Dermis blood vessel endothelial cell (primary cell): ENCODE measurements around the gene PDPN. TPM values are rescaled to one million over a fixed set of nuclear protein-coding genes. Genes with fewer than 3 reads are reported as not detected.
"Not testable (repeated sequence)": the region's sequence is repeated elsewhere in the genome, so short reads cannot be mapped to it uniquely, and the experiment has no call there.

Source experiments
- DNase-seq: peaks from one replicate; pipeline ENCODE4 v3.0.0; 2010
- total RNA-seq: library from RNA; depleted of rRNA; stranded (reverse); fragments of >200 nt; gene quantifications from 2 replicates; pipeline ENCODE4 v1.2.3, GENCODE V29; 2014

PDPN gene, protein sequence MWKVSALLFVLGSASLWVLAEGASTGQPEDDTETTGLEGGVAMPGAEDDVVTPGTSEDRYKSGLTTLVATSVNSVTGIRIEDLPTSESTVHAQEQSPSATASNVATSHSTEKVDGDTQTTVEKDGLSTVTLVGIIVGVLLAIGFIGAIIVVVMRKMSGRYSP
- total RNA-seq, result 65.0 and 88.5 TPM in 2 replicates

DNA sequence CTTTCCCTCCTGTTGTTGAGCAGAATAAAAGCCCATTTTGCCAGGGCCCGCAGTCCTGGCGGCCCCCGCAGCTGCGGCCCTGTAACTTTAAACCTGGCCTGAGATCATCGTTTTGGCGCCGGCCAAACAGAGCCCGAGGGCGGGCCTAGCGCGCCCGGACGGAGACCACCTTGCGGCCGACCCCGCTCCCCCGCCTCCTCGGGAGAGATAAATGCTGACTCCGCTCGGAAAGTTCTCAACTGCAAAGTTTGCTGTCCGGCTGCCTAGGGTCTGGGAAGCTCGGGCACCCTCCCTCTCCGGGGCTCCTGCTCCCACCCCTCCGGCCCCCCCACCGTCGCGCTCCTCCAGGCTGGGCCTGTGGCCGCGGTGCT lies at the start of gene PDPN:
PDPN (plus strand) TSS at position 238 of the 371 bp plus-strand sequence. CDS start 202 bp downstream, outside the sequence.
- no peak for DNase-seq

DNA sequence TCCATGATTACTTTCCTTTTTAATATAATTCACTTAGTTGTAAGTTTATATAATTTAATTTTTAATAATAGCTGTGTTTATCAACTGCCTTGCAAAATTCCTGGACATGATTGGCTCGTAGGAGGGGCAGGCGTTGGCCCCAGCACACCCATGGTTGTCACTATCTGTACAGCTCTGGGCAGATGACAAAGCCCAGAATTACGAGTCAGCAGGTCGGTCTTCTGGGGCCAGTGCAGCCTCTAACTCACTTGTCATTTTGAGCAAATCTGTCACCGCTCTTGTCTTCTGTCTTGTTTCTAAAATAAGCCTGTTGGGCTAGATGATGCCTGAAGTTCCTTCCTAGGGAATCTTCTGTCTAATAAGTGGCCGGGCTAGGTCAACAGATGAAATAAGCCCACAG lies 48.4 kb upstream of the PDPN start:
- no peak for DNase-seq

DNA sequence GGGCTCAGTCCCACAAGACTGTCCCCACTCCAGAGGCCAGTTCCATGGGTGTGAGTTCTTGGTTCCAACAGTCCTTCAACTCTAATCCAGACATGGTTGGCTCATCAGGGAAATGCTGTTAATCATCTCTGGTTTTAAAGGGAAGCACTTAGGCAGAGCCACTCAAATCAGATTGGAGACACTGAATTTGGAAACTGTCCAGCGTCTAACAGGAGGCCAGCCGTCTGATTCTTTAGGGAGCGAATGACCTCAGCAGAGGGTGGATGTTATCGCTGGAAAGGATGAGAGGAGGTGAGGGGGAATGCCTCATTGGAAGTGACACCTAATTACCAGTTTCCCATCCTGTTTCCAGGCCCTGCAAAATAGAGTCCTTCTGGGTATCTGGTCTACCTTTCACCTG lies 47.1 kb upstream of the PDPN start:
- no peak for DNase-seq

DNA sequence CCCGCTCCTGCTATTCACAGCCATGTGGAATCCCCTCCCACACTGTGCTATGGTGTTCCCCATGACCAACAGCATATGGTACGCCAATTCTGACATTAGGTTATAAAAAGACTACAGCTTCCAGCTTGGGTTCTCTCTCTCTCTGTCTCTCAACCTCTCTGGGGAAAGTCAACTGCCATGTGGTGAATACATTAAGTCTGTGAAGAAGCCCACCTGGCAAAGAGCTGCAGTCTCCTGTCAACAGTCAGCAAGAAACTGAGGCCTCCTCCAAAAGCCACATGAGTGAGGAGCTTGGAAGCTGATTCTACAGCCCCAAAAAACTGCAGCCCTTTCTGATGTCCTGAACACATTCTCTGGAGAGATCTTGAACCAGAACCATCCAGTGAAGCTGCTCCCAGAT lies 44.8 kb upstream of the PDPN start:
- DNase-seq, result no peak

DNA sequence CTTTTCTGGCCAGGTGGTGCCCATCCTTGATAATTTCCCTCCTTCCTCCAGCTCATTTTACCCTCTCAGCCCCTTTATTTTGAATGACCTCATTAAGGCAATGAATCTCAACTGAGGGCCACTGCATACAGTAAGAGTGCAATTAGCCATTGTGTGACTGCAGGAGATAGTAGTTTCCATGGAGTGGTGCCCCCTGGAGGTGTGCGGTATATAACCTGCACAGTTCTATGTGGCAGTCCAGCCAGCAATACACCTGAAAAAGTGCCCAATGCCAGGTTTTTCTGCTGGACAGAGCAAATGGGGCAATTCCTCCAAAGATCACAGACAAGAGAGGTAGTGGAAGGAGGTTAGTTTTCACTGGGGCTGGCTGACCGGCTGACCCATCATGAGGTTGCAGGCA lies 43.9 kb upstream of the PDPN start:
- DNase-seq, result no peak

DNA sequence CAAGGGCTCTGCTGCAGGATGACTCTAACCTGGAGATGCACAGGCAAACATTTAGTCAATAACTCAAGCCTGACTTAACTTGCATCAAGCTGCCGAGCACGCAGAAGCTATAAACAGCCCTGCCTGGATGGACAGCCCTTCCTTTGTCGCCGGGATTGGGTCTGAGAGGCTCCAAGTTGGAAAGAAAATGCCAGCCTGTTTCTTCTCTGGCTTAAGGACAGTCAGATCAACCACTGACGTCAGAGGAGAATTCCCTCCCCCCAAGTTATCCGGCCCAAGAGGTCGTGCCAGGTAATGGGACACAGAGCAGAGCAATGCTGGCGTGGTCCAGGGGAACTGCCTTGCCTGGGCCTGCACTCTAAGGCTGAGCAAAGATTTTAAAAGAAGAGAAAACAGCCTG lies 42.8 kb upstream of the PDPN start:
- no peak for DNase-seq

DNA sequence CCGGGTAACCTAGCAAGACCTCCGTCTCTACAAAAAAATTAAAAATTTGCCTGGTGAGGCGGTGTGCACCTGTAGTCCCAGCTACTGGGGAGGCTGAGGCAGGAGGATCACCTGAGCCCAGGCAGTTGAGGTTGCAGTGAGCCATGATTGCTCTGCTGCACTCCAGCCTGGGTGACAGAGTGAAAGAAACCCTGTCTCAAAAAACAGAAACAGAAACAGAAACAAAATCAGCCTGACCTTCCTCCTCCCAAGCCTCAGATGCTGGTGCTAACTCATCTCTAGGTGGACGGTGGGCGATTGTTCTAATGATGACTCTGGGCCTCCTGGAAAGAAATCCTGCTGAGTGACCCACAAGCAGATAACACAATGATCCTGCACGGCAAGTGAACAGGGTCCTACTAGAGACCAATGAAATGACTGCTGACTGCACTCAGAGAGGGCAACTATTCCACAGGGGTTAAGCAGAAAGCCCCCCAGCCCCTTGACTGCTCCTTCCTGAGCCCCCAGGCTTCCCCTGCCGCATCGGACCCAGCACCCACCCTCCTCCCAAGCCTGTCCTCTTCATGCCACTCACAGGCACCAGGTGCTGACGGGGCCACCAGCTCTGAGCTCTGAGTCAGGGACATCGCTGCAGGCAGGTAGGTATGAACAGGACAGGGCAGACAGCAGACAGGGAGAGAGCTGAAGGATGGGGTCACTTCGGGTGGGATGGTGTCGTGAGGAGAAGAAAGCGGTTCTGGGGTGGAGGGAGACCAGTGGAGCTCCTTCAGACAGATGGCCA lies 42.0 kb upstream of the PDPN start:
- DNase-seq, result no peak

DNA sequence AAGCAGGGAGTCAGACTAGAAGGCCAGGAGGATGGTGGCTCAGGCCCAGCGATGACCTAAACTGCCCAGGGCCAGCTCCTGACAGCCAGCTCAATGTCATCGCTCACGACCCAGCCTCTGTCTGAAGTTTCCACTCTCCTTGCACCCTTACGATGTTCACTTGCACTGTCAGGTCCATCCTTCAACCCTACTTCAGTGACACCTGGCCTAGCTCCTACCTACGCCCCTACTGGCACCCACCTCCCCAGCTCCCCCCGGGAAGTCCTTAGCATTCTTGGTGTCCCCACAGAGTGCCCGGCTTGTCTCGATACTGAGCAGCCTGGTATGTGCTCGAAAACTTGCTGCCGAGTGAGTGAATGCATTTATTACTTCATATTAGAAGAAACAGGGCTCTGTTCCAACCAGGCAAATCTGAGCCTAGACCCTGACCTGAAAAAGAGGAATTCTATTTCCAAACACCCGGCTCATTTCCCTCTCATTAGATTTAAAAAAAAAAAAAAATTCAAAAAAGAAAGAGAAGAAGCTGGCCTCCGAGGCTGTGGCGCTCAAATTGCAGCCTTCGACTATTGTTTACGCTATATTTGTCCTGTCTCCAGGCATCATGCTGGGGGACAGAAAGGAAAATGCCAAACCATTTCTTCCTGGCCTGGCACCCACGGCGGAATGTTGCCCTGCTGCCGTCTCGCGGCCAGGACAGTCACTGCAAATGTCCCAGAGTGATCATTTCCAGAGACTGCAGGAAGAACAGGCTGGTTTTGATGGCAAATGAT lies 40.0 kb upstream of the PDPN start:
- no peak for DNase-seq

DNA sequence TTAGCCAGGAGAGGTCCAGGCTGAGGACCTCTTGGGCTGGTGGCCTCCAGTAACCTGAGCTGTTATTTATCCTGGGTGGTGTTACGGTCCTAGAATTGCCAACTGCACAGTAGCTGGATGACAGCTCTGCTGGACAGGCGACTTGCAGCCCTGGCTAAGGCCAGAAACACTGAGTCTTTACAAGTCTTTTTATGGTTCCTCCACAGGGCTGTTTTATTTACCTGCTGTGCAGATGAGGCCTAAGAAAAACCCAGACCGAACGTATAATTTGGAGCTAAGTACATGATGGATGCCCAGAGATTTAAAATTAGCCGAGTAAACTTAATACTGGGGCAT lies 39.4 kb upstream of the PDPN start:
- no peak for DNase-seq

DNA sequence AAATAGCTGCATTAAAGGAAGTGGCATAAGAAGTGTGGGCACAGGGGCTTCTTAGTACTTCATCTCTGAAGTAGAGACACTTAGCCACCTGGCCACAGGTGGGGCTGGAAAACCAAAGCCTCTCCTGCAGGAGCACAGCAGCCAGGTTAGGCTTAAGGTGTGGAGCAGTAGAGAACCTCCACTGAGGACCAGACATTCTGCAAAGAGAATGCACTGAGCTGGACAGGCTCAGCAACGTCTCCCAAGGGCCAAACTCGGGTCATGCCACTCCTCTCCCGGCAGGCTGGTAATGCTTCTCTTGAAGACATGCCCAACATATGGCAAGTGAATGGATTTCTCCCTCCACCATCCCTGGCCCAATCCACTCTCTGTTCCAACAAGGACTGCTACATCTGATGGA lies 36.8 kb upstream of the PDPN start:
- no peak for DNase-seq

DNA sequence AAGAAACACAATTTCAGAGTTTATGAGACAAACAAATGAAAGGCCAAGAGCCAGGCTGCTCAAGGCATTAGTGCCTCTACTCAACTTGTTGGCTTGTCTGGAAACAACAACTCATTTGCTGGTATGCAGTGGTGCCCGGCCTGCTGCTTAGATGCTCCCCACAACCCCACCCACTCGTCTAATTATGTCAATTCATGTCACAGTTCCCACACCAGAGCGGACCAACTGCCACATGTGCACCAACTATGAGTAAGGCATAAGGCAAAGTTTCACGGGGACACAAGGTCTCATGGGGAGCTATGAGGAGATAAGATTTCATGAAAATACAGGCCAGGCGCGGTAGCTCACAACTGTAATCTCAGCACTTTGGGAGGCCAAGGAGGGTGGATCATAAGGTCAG lies 35.4 kb upstream of the PDPN start:
- no peak for DNase-seq

DNA sequence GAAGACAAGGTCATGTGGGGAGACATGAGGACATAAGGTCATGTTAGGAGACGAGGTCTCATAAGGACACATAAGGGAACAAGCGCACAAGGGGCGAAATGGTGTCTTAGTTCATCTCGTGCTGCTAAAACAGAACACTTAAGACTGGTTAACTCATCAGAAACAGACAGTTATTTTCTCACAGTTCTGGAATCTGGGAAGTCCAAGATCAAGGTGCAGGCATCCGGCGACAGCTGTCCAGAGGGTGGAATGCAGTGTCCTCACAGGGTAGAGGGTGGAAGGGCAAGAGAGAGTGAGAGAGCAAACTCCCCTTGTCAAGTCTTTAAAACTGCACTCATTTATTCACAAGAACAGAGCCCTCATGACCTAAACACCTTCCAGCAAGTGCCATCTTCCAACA lies 34.6 kb upstream of the PDPN start:
- no peak for DNase-seq

DNA sequence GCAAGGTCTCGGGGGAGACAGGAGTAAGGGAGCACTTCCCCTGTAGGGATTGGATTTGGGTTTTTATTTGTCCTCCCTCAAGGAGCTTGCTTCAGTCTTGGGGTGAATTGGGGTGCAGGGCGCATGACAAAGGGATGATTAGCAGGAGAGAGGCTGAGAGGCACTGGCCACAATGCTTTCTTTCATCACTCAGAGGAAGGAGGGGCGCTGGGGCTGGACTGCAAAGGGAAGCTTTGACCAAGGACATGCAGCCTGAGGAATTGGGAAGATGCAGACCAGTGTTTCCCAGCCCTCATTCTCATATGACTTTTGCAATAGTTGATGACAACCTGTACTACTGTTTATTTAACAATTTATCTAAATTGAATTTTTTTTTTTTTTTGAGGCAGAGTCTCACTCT lies 34.1 kb upstream of the PDPN start:
- no peak for DNase-seq

DNA sequence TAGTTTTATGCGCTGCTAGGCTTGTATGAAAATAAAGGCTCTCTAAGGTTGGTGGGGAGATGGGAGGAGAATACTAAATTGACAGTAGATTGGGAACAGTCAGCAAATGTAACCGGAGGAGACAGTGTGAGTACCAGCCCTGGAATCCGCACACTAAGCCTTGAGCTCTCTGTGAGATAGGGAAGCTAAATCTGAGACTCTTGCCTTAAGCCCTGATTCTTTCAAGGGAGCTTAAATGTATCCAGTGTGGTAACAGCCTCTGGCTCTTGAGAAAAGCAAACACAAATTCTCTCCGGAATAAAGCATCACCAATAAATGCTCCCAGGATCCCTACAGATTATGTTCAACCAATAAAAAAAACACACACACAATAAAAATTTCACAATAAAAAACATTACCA lies 33.0 kb upstream of the PDPN start:
- no peak for DNase-seq

DNA sequence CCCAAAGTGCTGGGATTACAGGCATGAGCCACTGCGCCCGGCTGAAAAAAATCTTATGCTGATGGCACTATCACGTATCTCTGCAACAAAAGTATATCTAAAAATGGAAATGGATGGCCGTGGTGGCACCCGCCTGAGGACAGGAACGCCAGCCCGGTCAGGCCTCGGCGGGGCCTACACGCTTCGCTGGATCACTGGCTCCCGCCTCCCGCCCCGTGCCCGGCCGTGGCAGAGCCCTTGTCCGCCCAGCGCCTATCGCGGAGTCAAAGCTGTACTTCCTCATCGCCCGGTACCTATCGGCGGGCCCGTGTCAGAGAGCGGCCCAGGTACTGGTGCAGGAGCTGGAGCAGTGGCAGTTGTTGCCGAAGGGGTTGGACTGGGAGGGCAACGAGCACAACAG lies 28.8 kb upstream of the PDPN start:
- DNase-seq, result no peak

DNA sequence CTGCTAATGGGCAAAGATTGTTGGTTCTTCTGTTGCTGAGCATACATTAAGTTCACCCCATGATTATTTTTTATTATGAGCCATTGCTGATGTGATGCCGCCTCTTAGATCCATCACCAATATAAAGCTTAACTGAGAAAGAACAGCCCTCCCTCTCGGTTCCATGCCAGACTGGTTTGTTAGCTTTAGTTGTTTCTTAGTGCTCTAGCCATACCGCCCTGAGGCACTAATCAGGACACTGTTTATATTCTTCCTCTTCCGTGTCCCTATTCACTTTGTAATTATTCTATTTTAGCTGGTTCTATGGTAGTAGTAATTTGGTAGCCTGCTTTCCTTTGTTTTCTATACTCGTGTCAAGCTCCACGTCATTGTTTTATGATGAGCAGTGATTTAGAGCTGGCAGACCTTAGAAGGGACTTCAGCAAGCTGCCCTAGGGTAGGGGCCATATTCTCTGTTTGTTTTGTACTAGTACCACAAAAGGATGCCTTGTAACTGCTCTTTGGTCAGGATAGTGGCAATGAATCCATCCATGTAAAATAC lies 27.3 kb upstream of the PDPN start:
- no peak for DNase-seq

DNA sequence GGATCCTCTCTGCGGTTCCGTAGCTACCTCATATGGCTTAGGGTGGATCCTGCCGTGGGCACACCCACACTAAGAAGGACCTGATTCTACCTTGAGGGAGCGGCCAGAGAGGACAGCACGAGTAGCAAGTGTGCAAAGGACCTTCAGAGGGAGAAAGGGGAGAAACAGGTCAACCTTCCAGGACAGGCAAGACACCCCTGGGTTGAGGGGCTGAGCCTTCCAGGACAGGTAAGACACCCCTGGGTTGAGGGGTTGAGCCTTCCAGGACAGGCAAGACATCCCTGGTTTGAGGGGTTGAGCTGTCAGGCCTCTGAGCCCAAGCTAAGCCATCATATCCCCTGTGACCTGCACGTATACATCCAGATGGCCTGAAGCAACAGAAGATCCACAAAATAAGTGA lies 23.1 kb upstream of the PDPN start:
- no peak for DNase-seq

DNA sequence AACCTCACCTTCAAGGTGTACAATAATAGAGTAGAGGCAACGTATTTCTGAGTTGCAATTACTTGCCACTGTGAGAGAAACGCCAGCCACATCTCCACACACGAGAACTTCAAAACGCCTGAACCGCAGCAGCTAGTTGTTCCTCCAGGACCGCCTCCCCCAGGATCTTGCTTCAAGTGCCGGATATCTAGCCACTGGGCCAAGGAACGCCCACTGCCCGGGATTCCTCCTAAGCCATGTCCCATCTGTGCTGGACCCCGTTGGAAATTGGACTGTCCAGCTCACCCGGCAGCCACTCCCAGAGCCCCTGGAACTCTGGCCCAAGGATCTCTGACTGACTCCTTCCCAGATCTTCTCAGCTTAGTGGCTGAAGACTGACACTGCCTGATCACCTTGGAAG lies 20.7 kb upstream of the PDPN start:
- not testable (repeated sequence) for DNase-seq

DNA sequence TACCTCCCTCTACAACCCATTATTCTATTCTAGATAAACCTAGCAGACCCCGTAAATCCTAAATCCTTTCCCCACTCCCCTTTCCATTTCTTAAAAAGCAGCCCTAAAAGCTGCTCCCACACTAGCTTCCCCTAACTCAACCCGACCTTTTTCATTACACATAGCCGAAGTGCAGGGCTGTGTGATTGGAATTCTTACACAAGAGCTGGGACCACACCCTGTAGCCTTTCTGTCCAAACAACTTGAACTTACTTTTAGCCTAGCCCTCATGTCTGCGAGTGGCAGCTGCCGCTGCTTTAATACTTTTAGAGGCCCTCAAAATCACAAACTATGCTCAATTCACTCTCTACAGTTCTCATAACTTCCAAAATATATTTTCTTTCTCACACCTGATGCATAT lies 19.6 kb upstream of the PDPN start:
- no peak for DNase-seq

DNA sequence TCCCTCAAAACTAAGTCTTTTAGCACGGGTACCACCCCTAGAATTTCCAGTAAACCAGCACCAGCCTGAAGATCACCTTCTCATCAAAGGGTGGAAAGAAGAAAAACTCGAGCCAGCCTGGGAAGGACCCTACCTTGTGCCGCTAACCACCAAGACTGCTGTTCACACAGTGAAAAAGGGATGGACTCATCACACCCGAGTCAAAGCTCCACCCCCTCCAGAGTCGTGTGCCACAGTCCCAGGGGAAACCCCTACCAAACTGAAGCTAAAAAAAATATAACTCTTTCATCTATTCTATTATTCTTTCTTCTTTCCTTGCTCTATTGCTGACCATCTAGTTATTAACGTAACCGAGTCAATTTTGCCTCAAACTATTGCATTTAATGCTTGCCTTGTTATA lies 13.2 kb upstream of the PDPN start:
- not testable (repeated sequence) for DNase-seq

DNA sequence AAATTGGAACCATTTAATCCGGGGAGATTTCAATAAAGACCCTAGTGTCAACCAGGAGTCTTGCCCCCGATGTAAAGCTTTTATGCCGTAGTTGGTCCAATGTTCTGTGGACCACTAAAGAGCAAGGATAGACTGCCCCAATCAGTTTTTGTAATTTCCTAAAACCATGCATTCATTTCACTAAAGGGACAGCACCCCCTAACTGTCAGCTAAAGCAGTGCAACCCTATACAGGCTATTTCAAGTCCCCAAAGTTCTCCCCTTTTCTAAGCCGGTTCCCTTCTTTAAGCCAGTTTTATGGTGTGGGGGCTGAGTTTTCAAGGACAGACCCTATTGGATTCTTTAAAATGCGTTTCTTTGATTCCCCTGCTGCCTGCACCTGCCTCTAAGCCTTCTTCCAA lies 12.7 kb upstream of the PDPN start:
- DNase-seq, result no peak

DNA sequence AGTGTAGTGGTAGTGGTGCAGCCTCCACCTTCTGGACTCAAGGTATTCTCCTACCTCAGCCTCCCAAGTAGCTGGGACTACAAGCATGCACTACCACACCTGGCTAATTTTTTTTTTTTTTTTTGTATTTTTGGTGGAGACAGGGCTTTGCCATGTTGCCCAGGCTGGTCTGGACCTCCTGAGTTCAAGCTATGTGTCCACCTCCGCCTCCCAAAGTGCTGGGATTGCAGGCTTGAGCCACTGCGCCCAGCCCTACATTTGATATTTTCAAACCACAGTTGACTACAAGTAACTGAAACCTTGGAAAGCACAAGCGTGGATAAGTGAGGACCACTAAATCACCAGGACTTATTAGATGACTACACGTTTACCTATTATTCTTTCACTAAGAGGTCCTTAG lies 10.0 kb upstream of the PDPN start:
- no peak for DNase-seq

DNA sequence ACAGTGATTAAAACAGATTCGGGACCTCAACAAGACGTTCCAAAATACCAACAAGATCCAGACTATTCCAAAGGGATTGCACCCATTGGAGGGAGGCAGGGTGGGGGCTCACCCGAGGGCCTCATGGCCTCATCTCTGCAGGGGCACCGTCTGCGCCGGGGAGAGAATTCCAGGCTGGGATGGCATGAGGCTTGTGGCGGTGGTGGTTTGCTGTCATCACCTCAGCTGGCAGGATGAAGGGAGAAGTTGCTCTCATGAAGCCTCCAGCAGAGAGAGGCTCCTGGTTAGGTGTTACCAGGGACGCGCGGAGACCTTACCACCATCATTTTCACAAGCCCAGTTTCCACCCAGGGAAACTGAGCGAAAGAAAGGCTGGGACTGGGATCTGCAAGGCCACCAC lies 6.7 kb upstream of the PDPN start:
- DNase-seq, result no peak

DNA sequence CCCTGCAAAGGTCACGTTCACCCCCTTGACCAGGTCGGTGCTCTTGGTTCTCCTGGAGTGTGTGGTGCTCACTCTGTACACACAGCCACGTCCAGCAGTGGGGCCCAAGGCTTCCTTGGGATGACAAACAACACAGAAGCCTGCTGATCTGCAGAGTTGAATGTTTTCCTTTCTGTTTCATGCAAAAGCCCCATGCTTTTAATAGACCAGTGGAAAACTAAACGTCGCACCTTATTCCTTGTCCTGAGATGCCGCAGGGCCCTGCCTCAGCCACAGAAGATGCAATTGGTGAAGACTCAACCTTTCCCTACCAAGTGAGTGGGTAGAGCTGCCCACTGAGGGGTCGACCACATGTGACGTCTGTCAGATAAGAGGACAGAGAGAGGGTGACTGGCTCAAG lies 5.8 kb upstream of the PDPN start:
- DNase-seq, result no peak
